HG02642 (cell line): ENCODE data around the gene AR.
"Not testable (repeated sequence)": the region's sequence is repeated elsewhere in the genome, so short reads cannot be mapped to it uniquely, and the experiment has no call there.

Experiments used
- ATAC-seq: cut with Tn5 transposase; IDR thresholded peaks from one replicate; pipeline ENCODE4 v1.9.1; 2021; ENCODE audit warnings: mild to moderate bottlenecking; ENCODE audit not compliant: unreplicated experiment, poor library complexity

AR gene

GRCh38 chrX:67622053-67622585 lies 78.3 kb downstream of the AR start:
- ATAC-seq: no peak

DNA sequence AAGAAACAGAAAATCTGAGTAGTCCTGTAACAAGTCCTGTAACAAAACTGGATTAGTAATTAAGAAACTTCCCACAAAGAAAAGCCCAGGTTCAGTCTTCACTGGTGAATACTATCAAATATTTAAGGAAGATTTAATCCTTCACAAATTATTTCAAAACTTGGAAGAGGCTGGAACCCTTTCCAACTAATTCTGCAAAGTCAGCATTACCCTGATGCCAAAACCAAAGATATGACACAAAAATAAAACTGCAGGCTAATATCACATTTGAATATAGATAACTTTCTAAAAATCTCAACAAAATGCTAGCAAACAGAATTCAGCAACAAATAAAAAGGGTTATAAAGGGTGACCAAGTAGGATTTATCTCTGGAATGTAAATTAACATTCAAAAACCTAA lies 80.5 kb downstream of the AR start:
- no peak for ATAC-seq

- ATAC-seq: no peak
Observed at GRCh38 chrX:67635424-67635823, 91.6 kb downstream of the AR start.

- no peak for ATAC-seq
Observed at GRCh38 chrX:67636532-67636931, 92.7 kb downstream of the AR start.

- not testable (repeated sequence) for ATAC-seq
Observed at GRCh38 chrX:67637293-67637692, 93.5 kb downstream of the AR start.

GRCh38 chrX:67648361-67648760 lies 104.5 kb downstream of the AR start:
- ATAC-seq: no peak

- no peak for ATAC-seq
Observed at GRCh38 chrX:67651437-67652142, 107.8 kb downstream of the AR start.

GRCh38 chrX:67652543-67652942 lies 108.7 kb downstream of the AR start:
- no peak for ATAC-seq

- ATAC-seq: no peak
Observed at GRCh38 chrX:67654301-67654700, 110.5 kb downstream of the AR start.

GRCh38 chrX:67665583-67665982 lies 121.8 kb downstream of the AR start:
- no peak for ATAC-seq

GRCh38 chrX:67670717-67671116 lies 126.9 kb downstream of the AR start:
- not testable (repeated sequence) for ATAC-seq

DNA sequence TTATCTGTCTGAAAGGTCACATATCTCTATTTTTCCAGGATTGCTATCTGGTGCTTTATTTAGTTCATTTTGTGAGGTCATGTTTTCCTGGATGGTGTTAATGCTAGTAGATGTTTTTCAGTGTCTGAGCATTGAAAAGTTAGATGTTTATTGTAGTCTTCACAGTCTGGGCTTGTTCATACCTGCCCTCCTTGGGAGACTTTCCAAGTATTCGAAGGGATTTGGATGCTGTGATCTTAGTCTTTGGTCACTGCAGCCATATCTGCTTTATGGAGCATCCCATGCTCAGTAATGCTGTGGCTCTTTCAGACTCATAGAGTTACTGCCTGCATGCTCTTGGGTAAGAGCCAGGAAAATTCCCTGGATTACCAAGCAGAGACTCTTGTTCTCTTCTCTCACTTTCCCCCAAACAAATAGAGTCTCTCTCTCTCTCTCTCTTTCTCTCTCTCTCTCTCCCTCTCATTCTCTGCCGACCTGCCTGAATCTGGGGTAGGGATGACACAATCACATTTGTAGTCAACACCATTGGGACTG lies 130.0 kb downstream of the AR start:
- ATAC-seq: no peak

DNA sequence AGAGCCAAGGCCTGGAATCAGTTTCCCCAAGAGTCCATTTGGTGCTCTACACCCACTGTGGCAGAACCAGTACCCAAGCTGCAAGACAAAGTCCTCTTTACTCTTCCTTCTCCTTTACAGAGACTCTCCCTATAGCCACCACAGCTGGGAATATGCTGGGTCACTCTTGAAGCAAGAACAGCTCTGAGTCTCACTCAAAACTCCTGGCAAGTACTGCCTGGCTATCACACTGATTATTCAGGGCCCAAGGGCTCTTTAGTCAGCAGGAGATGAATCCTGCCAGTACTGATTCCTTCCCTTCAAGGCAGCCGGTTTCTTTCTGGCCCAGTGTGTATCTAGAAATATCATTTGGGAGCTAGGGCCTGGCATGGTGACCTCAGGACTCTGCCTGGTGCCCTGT lies 130.9 kb downstream of the AR start:
- ATAC-seq: no peak

DNA sequence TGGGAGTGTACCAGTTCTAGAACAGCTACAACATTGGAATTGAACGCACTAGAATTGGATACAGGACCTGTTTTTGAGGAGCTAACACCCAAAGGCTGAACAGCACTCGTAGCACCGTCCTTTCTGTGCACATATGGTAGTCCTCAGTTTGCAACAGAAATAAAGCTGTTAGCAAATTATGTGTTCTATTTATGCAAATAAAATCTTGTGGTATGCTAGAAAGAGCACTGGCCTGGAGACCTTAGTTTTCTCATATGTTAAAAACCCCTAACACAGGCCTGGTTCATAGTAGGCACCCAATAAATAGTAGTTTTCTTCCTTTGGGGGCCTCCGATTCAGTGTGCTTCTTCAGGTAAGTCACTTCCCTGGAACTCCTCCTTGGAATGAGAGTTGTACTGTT lies 140.3 kb downstream of the AR start:
- no peak for ATAC-seq

DNA sequence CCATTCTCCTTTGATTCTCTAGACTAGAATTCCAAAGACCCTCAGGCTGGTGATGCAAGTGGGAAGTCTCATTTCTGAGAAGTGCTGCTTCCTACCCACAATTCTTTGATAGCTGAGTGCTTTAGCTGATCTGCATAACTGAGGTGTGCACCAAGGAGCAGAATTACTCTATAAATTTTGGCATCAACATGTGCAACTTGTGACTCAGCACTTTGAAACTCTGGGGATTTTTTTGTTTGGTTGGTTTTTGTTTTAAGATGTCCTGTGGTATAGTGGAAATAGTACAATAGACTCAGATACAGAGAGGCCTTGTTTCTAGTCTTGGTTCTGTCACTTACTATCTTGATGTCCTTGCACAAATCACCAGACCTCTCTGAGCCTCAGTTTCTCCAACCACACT lies 148.4 kb downstream of the AR start:
- no peak for ATAC-seq

GRCh38 chrX:67693928-67694327 lies 150.1 kb downstream of the AR start:
- ATAC-seq: no peak

GRCh38 chrX:67697452-67697851 lies 153.6 kb downstream of the AR start:
- ATAC-seq: no peak

DNA sequence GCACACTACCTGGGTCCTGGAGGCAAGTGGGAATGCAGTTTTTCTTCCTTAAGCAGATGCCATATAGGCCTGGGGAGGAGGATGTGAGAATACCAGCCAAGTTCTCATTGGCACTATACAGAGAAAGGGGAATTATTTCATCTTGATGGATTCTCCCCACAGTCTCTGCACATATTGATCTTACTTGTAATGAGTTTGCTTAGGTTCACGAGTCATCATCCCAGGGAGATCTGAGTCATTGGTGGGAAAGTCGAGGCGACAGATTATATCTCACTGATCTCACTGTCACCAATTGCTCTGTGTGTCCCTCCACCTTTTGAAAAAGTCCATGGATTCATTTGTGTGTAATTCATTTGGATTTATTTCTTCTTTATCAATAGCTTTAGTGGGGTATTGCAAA lies 156.8 kb downstream of the AR start:
- no peak for ATAC-seq

DNA sequence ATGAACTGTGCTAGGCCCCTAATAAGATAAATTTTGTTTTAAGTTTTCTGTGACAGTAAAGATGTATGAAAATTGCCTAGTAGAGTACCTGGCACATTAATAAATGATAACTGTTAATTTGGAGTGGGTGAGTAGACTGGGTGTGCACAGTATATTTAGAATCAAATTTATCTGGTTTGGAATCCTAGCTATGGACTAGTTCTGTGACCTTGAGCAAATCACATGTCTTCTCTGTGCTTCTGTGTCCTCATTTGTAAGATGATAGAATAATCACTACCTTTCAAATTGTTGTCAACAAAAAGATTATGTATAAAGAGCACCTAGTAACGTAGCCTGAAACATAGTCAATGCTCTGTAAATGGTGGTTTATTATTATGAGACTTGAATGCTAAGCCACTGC lies 170.2 kb downstream of the AR start:
- ATAC-seq: no peak

GRCh38 chrX:67717571-67717970 lies 173.8 kb downstream of the AR start:
- ATAC-seq: no peak

DNA sequence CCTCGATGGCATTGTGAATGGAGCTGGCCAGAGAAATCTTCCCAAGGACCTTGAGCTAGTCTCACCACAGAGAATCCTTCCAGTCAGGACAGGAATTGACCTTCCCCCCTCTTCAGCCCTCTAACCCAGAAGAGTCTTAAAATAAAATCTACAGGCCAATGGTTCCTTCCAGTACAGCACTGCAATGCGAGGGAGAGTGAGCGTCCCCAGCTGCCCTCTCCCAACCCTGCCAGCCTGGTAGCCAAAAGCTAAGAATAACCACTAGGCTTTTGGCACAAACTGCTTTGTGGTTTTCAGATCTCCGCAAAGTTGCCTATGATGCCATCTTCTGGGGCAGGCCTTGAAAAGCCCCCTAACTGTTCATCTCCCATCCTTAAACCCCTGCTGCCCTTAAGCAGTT lies 175.1 kb downstream of the AR start:
- ATAC-seq: no peak

GRCh38 chrX:67720344-67720743 lies 176.5 kb downstream of the AR start:
- ATAC-seq: no peak
